Prostate gland (tissue), 2 donors: ENCODE data around the gene QSER1.

ENCODE experiments used
- POLR2A ChIP-seq: fragments of 450-650 bp; IDR thresholded peaks from one replicate; pipeline ENCODE4 v1.6.1; 2016; ENCODE audit warnings: antibody characterized with exemption, mild to moderate bottlenecking
- POLR2AphosphoS5 ChIP-seq: sonication (generic); formaldehyde crosslinking; IDR thresholded peaks from one replicate; pipeline ENCODE4 v1.6.1; 2017; ENCODE audit warnings: antibody characterized with exemption
- TF ChIP-seq, protein P1 (sequence below), 4 experiments: fragments of 200-600 bp in 2 of 4; fragments of 450-650 bp in 2 of 4; sonication (generic) in 2 of 4; IDR thresholded peaks; 1 replicate in 3 of 4; 2 replicates in 1 of 4; pipeline ENCODE4 v1.5.1; 2016 to 2019; ENCODE audit warnings: antibody characterized with exemption in 4 of 4, mild to moderate bottlenecking in 2 of 4, moderate library complexity in 2 of 4

DNA sequence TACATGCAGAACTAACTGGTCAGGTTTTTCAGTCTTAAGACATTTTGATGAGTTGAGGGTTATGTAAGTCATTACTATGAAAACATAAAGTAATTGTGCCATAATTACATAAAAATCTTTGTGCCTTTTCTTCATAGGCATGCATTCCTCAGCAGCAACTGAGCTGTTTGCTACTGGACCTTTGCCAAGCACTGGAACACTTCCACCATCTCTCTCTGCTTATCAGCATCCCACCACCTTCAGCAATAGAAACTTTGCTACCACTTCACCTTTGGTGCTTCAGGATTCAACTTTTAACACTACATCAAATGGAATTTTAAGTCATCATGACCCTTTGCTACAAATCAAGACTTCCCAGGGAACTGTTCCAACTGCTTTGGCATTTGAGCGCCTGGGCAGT lies 39.0 kb downstream of the QSER1 start:
- TF ChIP-seq POLR2A (no peak), POLR2AphosphoS5 (no peak)
- TF ChIP-seq, protein P1, sequence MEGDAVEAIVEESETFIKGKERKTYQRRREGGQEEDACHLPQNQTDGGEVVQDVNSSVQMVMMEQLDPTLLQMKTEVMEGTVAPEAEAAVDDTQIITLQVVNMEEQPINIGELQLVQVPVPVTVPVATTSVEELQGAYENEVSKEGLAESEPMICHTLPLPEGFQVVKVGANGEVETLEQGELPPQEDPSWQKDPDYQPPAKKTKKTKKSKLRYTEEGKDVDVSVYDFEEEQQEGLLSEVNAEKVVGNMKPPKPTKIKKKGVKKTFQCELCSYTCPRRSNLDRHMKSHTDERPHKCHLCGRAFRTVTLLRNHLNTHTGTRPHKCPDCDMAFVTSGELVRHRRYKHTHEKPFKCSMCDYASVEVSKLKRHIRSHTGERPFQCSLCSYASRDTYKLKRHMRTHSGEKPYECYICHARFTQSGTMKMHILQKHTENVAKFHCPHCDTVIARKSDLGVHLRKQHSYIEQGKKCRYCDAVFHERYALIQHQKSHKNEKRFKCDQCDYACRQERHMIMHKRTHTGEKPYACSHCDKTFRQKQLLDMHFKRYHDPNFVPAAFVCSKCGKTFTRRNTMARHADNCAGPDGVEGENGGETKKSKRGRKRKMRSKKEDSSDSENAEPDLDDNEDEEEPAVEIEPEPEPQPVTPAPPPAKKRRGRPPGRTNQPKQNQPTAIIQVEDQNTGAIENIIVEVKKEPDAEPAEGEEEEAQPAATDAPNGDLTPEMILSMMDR (IDR thresholded peaks at IDR 0.05) = no peak
